Posterior vena cava (tissue), 2 donors: ENCODE data around the gene SDHD. TPM values are rescaled to one million over a fixed set of nuclear protein-coding genes. Genes with fewer than 3 reads are reported as not detected.
A peak's percentile ranks its signal among the peaks of the same experiment; 100 is the strongest.

ENCODE experiments used
- DNase-seq: peaks from one replicate; pipeline ENCODE4 v3.0.0-alpha.2; 2020; ENCODE audit warnings: low spot score
- intact Hi-C, 2 donors: fragments of 100-400 bp; cut with DNase I; formaldehyde crosslinking; loops; one replicate each; pipeline versions ENCODE4 v1.14.1 to v1.14.2; 2022 to 2023
- total RNA-seq, 2 donors: library from RNA; stranded (reverse); fragmentation: NEBNext Ultra II Directional; extraction: Animal tissue kit (Norgen Biotek cat#: 25700); gene quantifications; one replicate each; pipeline ENCODE4 v1.2.1, GENCODE V29; 2021
- donor health status: DM: yes; HTN: yes; CAD: no.
- donor health status: DM: yes; HTN: yes; CAD: no.

SDHD gene
- total RNA-seq, 2 donors from 2014 or later, result 70.5 to 84.5 TPM

GRCh38 chr11:112097734-112098528 lies 11.3 kb downstream of the SDHD start:
- no peak for DNase-seq
- intact Hi-C loops, result no loop called here

- intact Hi-C loops, result no loop called here
- DNase-seq, result no peak
These were observed 13.8 kb downstream of the SDHD start for GRCh38 chr11:112100462-112100861.

- no peak for DNase-seq
- intact Hi-C loops, result no loop called here
These were observed 16.8 kb downstream of the SDHD start for GRCh38 chr11:112103446-112103845.

GRCh38 chr11:112106070-112106469 lies 19.4 kb downstream of the SDHD start:
- no peak for DNase-seq

GRCh38 chr11:112113539-112114457 lies 27.1 kb downstream of the SDHD start:
- no peak for DNase-seq
- intact Hi-C loops, result loop anchor here (10.0 kb wide), 1 partner anchor 51 kb away; the partner anchor contains the start of genes IL18 (in 2 of the 2) and TEX12 (in 2 of the 2)

More at GRCh38 chr11:112106070-112106469, 19.4 kb downstream of the SDHD start:
- intact Hi-C loops, result no loop called here

- intact Hi-C loops, result loop anchor here (10.0 kb wide), 1 partner anchor 50 kb away; the partner anchor contains the start of genes IL18 (in 2 of the 2) and TEX12 (in 2 of the 2)
- DNase-seq, result no peak
These were observed 27.8 kb downstream of the SDHD start for GRCh38 chr11:112114460-112114859.

GRCh38 chr11:112115386-112115785 lies 28.7 kb downstream of the SDHD start:
- DNase-seq, result no peak
- intact Hi-C loops, result loop anchor here (10.0 kb wide), 1 partner anchor 49 kb away; the partner anchor contains the start of genes IL18 (in 2 of the 2) and TEX12 (in 2 of the 2)

- intact Hi-C loops, result loop anchor here (10.0 kb wide), 1 partner anchor 47 kb away; the partner anchor contains the start of genes IL18 (in 2 of the 2) and TEX12 (in 2 of the 2)
- DNase-seq, result no peak
These were observed 31.5 kb downstream of the SDHD start for GRCh38 chr11:112118176-112118575.

- intact Hi-C loops, result no loop called here
These were observed 35.4 kb downstream of the SDHD start for GRCh38 chr11:112121981-112122615.

GRCh38 chr11:112123129-112123528 lies 36.5 kb downstream of the SDHD start:
- DNase-seq, result no peak
- intact Hi-C loops, result no loop called here

More at GRCh38 chr11:112121981-112122615, 35.4 kb downstream of the SDHD start:
- no peak for DNase-seq

- DNase-seq, result no peak
- intact Hi-C loops, result no loop called here
These were observed 40.4 kb downstream of the SDHD start for GRCh38 chr11:112127056-112127455.

GRCh38 chr11:112128483-112129121 lies 41.9 kb downstream of the SDHD start:
- intact Hi-C loops, result no loop called here
- DNase-seq, result peak; percentile 88

GRCh38 chr11:112129656-112130055 lies 43.0 kb downstream of the SDHD start:
- intact Hi-C loops, result loop anchor here in 1 of 2 donors (1.0 kb wide), 1 partner anchor 9 kb away; no protein-coding TSS in a partner anchor
- no peak for DNase-seq

GRCh38 chr11:112132737-112133136 lies 46.1 kb downstream of the SDHD start:
- intact Hi-C loops, result no loop called here
- DNase-seq, result no peak

- intact Hi-C loops, result no loop called here
- DNase-seq, result no peak
These were observed 47.8 kb downstream of the SDHD start for GRCh38 chr11:112134473-112134872.

- intact Hi-C loops, result loop anchor here in 1 of 2 donors (5.0 kb wide), 1 partner anchor 1206 kb away; no protein-coding TSS in a partner anchor
- no peak for DNase-seq
These were observed 56.9 kb downstream of the SDHD start for GRCh38 chr11:112143597-112143996.
